NCI-H748 treated with DMSO at 0.1 percent for 48 hours (cell line): ENCODE measurements around the gene SMIM26.
A peak's percentile ranks its signal among the peaks of the same experiment; 100 is the strongest.
"Not testable (repeated sequence)": the region's sequence is repeated elsewhere in the genome, so short reads cannot be mapped to it uniquely, and the experiment has no call there.

Experiments used
- DNase-seq: peaks from one replicate; lab custom pipeline; 2025; lab: John Stamatoyannopoulos, UW

SMIM26 gene, protein sequence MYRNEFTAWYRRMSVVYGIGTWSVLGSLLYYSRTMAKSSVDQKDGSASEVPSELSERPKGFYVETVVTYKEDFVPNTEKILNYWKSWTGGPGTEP

DNA sequence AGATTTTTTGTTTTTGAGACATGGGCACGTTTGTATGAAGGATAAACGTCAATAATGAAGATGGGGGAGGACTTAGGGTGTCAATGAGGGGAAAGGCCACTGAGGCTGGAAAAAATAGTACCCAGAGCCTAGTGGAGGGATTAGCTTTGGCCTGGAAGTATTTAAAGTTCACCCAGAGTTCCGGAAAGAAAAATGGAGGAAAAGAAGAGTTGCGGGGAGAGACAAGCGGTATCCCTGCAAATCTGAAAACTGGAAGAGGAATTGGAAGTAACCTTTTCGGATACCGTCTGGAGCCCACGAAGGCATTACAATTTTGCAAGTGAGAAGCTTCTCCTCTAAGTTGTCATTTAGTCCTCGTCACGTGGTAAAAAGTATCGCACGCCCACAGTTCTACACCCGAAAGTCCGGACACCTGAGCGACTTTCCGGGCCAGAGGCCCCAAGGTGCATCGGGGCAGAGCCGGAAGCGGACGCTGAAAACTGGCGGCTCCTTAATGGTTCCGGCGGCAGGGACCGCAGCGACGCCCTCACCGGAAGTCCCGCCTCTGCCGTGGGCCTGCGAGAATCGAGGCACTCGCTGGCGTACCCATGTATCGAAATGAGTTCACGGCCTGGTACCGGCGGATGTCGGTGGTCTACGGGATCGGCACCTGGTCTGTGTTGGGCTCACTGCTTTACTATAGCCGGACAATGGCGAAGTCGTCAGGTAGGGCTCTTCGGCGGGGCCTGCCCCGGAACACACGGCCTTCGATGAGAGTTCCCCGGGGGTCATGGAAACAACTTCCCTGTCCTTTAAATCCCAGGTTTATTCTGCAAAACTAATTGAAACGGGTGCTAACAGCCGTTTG, at the start of gene SMIM26:
Gene SMIM26, plus strand, starts transcription at position 541 of the 847 bp plus-strand sequence. Its CDS starts 47 bp downstream, at position 588.
- DNase-seq = peak; percentile 90

DNA sequence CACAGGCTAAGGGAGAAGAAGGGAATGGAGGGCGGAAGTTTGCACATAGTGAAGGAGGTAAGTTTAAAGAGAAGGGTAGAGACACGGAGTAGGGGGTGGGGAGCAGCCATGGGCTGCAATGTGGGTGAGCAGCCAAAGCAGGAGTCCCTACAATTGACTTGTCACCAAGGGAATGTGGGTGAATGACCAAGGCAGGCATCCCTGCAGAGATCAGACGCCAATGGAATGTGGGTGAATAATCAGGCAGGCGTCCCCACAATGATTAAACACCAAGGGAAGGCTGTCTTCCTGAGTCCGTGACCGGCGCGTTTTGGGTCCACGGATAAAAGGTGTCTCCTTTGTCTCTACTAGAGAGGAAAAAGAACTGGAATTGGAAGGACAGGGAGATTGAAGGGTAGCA, 45.2 kb upstream of the SMIM26 start:
- not testable (repeated sequence) for DNase-seq

DNA sequence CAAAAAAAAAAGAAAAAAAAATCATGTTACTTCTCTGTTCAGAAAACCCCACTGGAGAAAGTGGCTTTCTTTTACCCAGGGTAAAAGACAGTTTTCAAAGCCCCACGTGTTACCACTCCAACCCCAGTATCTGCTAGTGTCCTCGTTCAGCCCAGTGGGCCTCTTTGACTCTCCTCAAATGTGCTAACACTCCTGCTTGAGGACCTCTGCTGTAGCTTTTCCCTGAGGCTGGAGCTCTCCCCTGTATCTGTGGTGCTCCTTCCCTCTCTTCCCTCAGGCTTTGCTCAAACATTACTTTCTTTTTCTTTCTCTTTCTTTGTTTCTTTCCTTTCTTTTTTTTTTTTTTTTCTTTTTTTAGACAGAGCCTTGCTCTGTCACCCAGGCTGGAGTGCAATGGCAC, 44.2 kb upstream of the SMIM26 start:
- DNase-seq = no peak

DNA sequence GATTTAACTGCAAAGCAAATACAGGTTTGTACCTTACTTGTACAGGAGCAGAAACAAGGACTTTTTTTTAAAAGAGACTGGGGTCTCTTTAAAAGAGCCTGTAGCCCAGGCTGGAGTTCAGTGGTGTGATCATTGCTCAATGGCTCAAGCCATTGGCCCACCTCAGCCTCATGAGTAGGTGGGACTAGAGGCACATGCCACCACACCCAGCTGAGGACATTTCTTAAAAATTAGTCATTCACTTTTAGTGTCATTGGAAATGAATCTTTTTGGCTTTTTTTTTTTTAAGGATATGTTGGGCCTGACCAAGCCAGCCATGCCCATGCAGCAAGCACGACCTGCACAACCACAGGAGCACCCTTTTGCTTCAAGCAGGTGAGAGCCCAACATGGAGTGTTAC, 42.6 kb upstream of the SMIM26 start:
- DNase-seq = no peak

DNA sequence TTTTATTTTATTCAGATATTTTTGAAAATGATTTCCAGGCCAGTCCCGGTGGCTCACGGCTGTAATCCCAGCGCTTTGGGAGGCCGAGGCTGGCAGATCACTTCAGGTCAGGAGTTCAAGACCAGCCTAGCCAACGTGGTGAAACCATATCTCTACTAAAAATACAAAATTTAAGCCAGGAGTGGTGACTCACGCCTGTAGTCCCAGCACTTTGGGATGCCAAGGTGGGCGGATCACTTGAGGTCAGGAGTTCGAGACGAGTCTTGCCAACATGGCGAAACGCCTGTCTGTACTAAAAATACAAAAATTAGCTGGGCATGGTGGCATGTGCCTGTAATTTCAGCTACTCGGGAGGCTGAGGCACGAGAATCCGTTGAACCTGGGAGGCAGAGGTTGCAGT, 40.5 kb upstream of the SMIM26 start:
- DNase-seq = not testable (repeated sequence)

DNA sequence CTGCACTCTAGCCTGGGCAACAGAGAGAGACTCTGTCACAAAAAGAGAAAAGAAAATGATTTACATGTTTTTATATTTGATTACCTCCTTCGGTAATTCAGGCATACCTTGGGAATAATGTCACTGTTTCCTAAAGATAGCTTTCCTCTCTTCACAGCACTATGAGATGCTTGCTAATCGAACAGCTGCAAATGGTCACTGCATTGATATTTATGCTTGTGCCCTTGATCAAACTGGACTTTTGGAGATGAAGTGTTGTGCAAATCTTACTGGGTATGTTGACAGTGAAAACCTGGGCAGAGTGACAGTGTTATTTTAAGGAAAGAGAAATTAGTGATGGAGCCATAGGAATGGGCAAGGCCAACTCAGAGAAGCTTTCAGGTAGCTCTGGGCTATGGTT, 39.9 kb upstream of the SMIM26 start:
- no peak for DNase-seq

DNA sequence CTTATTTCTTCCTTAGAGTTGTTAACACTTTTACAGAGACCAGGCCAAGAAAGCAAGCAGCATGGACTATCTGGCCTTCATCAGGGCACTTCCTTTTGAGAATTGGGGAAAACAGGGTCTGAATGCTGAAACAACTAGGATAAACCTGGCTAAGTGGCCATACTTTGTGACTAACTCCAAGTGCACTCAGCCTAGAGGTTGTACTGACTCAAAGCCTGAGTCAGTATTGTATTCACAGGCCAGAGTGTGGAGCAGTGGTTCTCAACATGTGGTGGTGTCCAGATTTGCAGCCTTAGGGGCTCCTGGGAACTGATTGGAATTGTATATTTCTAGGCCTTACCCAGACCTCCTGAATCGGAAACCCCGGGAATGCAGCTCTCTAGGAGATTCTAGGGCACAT, 39.4 kb upstream of the SMIM26 start:
- DNase-seq = no peak

DNA sequence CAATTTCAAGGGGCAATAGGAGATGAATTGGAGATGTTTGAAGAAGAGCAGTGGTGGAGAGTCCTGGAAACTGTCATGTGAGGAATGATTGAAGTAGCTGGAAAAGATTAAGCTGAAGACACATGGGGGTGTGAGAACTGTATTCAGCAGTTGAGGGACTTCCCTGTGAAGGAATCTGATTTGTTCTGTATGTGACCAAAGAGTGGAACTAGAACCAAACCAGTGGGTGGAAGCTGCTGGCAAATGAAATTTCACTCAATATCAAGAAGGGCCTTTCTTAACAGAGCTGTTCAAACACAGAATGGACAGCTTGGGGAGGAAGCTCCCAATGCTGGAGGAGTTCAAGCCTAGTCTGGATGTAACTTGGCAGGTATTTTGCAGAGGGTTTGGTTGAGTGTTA, 38.2 kb upstream of the SMIM26 start:
- DNase-seq = no peak

DNA sequence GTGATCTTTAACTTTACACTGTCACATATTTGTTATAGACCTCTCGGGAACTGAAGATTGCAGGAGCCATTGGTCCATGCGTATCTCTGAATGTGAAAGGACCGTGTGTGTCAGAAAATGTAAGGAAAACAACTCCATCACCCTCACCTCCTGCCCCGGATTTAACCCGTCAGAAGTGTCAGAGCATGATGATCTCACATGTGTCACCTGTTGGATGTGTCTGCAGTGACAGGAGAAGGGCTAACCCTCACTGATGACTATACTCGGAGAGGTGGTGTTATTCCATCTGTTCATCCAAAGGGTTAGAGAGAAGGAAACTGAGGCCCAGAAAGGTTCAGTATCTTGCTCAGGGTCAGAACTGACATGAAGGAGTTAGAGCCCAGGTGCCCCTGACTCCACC, 34.6 kb upstream of the SMIM26 start:
- no peak for DNase-seq

DNA sequence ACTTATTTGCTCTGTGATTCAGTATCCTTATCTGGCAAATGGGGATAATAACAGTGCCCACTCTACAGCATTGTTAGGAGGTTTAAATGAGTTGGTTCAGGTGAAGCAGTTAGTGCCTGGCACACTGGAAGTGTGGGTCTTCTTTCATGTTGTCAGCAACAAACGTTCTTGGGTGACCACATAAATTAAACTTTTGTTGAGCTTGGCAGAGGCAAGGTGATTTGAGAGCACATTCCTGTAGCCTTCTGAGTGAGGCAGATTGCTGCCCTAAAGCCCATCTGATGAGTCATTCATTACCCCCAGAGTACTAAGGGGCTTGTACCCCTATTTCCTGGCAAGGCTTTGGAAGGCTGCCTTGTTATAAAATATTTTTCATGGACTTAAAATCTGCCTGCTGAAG, 33.7 kb upstream of the SMIM26 start:
- DNase-seq = no peak

DNA sequence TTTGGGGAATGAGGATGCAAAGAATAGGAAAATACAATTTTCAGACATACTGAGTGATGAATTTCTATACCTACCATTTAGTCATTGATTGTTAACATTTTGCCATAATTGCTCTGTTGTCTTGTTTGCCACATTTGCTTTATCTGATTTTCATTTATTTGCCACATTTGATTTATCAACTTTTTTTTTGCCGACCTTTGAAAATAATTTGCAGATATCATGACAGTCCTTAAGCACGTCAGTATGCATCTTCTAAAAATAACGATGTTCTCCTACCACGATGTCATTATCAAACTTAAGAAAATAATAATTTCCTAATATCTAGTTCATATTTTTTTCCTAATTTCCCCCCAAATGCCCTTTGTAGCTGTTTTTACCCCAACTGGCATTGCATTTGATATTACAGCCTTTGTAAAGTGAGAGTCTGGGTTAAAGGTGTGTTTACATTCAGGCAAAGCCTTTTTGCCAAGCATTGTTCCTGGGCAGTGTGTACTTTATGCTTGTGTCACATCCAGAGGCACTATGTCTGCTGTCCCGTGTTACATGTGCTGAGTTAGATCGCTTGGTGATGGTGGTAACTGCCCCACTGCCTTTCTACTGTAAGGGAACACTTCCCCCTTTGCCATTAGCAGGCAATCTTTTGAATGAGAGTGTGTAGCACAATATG, 33.1 kb upstream of the SMIM26 start:
- no peak for DNase-seq

DNA sequence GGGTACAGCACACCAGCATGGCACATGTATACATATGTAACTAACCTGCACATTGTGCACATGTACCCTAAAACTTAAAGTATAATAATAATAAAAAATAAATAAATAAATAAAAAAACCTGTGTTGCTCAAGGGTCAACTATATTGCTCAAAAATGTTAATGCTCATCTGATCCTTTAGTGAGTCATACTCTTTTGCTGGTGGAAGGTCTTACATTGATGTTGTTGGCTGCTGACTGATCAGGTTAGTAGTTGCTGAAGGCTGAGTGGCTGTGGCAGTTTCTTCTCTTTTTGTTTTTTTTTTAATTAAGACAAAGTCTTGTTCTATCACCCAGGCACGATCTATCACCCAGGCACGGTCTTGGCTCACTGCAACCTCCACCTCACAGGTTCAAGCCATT, 29.6 kb upstream of the SMIM26 start:
- no peak for DNase-seq

DNA sequence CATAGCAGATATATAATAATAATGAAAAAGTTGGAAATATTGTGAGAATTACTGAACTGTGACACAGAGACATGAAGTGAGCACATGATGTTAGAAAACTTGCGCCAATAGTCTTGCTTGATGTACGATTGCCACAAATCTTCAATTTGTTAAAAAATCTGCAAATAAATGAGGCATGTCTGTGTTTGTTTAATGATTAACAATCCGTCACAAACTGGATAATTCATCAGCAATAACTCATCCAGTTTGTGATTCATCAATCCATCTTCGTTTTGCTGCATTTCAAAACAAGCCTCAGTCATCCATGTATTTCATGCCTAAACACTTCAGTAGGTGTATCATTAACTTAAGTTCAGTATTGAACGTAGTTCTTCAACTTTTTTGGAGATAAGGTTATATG, 25.5 kb upstream of the SMIM26 start:
- DNase-seq = no peak

DNA sequence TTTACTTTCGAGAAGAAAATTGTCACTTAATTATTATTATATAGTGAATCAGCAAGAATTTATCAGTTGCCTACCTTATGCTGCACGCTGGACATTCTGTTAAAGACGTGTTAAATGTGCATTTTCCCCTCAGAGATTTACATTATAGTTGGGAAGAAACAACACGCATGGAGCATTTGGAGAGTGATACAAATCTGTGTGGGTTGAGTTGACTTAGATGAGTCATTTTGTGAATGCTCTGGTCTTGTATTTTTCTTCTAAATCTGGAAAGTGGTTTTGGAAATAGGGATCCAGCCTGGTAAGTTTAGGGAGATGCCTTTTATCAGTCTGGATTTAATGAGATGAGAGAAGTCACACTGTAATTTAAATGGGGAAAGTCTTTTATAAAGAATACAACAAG, 24.0 kb upstream of the SMIM26 start:
- DNase-seq = no peak

DNA sequence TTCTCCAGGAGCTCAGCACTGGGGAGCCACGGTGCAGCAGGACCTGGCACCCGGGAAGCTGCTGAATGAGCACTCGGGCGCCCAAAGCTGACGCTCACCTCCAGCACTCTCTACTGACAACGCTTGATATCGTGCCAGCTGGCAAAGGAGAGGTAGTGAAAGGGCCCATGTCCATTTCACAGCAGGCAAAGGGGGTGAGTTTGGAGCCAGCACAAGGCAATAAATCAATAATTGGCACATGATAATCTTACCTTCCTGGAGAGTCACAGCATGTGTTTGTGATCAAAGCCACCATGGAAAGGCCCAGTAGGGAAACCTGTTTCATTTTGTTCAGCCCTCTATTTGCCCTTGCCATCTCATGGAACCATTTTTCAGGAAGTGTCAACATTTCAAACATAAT, 23.3 kb upstream of the SMIM26 start:
- DNase-seq = peak; percentile 13

DNA sequence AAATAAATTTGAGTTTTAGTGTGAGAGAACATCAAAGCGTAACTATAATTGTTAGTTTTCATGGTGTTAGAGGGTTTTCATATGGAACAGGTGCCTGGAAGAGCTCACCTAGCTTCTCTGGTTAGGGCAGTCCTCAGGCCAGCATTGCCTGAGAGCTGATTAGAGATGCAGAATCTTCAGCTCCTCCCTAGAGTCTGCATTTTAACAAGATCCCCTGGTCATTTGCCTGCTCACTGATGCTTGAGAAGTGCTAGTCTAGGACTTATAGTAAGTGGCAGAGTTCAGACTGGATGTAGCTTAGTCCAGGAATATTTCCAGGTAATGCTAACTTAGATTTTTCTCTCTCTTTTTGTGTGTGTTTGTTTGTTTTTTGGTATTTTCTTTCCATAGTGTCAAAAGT, 21.7 kb upstream of the SMIM26 start:
- DNase-seq = no peak

DNA sequence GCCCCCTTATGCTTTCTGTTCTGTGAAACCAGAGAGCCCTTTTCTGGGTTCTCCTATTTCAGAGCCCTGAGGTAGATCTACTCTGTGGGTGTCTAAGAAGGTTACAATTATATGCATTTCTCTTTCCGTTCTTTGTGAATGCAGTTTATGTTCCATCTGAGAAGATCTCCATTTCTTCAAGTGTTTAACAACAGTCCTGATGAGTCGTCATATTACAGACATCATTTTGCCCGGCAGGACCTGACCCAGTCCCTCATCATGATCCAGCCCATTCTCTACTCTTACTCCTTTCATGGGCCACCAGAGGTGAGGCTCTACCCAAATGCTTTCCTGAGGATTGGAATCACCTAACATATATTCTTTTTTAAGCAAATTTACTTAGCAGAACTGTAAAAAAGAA, 18.8 kb upstream of the SMIM26 start:
- no peak for DNase-seq

DNA sequence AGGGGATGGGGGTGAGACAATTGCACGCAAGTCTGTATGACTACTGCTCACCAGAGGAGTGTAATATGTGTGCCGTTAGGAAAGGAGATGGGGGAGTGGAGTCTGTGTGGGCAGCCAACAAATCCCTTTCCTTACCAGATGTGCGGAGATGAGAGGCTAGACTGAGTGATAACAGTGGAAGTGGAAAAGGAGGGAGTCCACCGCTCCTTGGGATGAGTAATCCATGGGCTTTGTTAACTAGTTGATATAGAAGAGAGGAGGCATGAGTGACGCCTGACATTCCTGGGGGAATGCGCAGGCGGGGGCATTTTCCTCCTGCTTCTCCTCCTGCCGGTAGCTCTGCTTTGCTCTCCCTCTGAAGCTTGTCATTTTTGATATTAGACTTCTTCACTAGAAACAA, 13.5 kb upstream of the SMIM26 start:
- DNase-seq = no peak

DNA sequence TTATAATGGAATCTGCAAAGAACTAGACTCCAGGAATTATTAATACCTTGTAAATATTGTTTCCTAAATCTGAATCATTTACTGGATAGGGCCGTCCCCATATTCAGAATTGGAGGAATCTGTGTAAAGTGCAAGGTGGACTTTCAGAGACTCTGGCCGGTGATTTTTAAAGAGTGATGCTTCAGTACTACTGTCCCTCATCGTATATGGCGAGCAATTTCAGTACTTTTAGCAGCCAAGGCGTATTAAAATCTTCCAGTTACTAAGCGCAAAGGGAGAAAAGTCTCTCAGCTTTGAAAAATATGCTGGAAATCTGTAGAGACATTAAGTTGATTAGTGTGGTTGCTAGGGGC, 483 bp downstream of the SMIM26 start:
- no peak for DNase-seq

DNA sequence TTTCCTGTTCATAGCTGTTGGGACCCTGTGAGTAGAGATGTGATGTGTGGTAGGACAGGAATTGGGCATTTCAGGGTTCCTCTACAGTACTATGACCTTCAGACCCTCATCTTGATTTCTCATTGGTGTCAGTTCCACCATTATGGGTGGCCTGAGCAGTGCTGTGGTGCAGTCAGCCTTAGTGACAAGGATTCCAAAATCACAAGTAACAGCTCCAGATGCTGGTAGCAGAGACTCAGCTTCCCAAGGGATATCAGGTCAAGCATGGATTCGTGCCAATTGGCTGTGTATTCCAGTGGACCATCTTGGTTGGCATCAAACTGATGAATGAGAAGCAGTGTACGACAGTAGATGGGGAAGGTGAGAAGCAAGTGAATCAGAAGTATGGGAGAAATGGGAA, 3.8 kb downstream of the SMIM26 start:
- no peak for DNase-seq

DNA sequence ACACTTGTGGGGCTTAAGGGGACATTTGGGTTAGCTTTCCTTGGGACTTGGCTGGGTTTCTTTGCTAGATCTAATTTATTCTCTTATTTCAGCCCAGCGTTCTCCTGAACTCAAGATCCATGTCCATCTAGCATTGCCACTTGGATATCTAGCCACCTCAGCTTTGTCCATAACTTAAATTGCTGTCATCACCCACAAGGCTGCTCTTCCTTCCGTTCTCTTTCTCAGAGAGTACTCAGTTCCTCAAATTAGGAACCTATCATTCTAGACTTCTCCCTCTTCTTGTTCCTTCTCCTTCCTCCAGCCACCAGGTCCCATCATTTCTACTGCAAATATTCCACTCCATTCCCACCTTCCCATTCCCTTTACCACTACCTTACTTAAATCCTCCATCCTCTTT, 4.3 kb downstream of the SMIM26 start:
- DNase-seq = no peak

DNA sequence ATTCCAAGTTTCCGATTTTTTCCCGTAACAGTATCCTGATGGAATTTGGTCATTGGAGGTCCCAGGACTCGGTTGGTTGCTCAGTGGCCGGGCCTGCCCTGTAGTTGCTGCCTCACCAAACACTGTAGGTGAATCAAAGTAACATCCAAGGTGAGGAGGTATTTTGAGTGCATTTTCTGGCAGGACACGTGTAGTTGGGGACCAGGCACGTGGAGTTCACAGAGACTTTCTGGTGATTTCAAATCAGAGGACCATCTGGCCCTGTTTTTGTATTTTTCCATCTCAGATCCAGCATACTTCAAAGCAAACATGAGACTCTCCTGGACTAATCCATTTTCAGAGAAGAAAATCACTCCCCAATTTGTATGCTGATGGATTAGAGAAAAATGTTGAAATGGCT, 10.7 kb downstream of the SMIM26 start:
- no peak for DNase-seq

DNA sequence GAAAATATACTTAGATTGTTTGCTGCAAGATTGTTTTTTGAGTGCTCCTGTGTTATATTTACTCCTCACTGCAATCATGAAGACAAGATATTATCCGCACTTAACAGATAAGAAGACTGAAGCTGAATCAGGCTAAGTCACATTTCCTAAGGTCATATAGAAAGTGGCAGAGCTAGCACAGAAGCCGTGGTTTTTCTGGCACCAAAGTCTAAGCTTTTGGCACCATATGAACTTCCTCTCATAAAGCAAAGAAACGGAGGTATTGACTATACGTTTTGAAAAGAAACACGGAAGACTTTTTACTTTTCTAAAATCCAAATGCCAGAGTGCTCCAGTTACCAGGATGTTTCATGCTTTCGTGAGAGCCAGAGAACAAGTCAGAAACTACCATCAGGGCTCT, 11.3 kb downstream of the SMIM26 start:
- no peak for DNase-seq

DNA sequence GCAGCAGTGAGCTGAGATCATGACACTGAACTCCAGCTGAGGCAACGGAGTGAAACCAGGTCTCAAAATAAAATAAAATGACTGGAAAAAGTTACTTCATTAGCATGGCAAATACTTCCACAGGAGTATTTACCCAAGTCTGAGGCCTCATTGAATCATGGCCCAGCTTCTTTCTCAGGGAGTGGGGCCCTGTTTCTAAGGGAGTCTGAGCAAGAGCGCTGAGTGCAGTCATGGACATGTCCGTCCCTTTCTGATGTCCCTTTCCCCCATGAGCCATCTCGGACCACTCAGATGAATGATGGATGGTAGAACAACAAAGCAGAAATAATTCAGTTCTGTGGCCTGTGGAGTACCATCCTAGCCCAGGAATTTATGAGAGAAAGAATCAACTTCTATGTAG, 12.8 kb downstream of the SMIM26 start:
- no peak for DNase-seq
